Measurements from ENCODE around the gene KRT8. TPM values are rescaled to one million over a fixed set of nuclear protein-coding genes. Genes with fewer than 3 reads are reported as not detected.
A peak's percentile ranks its signal among the peaks of the same experiment; 100 is the strongest.

KRT8 gene
- polyA plus RNA-seq, 1 of the 3 experiments (the other 2 are of a cell fraction): 49.4 TPM

DNA sequence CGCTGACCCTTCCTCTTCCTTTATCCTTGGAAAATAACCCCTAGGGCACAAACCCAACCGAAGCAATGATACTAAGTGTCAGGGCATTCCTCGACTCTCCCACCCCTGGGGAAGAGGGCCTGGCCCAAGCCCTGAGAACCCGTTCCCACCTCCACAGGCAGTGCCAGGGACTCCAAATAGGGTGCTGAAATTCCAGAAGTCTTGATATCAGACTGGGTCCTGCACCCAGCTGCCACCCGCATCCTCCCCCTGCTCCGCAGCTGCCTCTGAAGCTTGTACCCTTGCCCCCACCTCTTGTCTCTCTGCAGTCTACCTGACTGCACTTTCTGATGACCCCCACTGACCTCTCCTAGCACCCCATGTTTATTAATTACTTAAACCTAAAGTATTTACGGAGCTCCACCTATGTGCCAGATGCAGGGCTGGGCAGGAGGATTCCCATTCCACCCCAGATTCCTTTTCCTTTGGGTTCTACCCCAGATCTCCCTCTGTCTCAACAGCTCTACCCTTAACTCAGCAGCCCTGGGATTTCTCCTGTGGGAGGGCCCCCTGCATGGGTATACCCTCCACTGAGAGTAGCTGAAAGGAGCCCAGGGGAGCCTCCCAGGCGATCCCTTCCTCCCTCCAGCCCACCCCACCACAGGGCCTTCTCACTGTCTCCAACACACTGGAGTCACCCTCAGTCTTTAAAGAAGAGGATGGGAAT is 40.0 kb upstream of the KRT8 start:
- Histone ChIP-seq H3K4me2 (peak overlapping the region; percentile 76), H3K27me3 (ENCODE audit: insufficient read depth) (no peaks in the 10 kb centered on the region), H3K9me2 (no peaks in the 10 kb centered on the region), H3K27ac (ENCODE audit: low read depth in 2 of 2, low read length in 1 of 2) (peak overlapping the region in 1 of 2 experiments; percentile 77; a peak in 3 of 4 replicates), H2AFZ (ENCODE audit: low read depth) (no peak overlapping the region), H3K36me3 (replicated peaks in 1 of 2; ENCODE audit: control insufficient read depth in 1 of 2, insufficient read depth in 2 of 2, low read length in 1 of 2) (no peaks in the 10 kb centered on the region), H3F3A (replicated peaks; ENCODE audit: insufficient read depth) (peaks cover 18% of the 10 kb centered on the region), H3K4me1 (ENCODE audit: control insufficient read depth in 1 of 2, insufficient read depth in 2 of 2, low read depth in 1 of 2, low read length in 1 of 2) (peaks cover 0 to 41% of the 10 kb centered on the region in 2 experiments; a peak in 2 of 4 replicates), H4K20me1 (ENCODE audit: insufficient read depth) (no peaks in the 10 kb centered on the region), H3K4me3 (ENCODE audit: low read depth in 2 of 2, low read length in 1 of 2) (no peak overlapping the region), H3K9ac (peak overlapping the region; percentile 61; the same call in 1 of the 2 replicates), H3K9me3 (no peaks in the 10 kb centered on the region), H3K79me2 (ENCODE audit: insufficient read depth) (peaks cover 37% of the 10 kb centered on the region)
- 86% methylated on average over 8 of the region's 8 CpGs for WGBS (ENCODE audit: low lambda C conversion rate)
- DNase-seq: no peak
- ChIA-PET POLR2A (interaction anchor here (0.8 kb wide), 1 partner anchor 11 kb away, joined by 3 read pairs; no protein-coding TSS in a partner anchor), CTCF (interaction anchor here (1.4 to 5.4 kb wide), 3 partner anchors 36 to 61 kb away, joined by 5 to 31 read pairs (median 7); no protein-coding TSS in a partner anchor)
- TF ChIP-seq ELF1 (IDR thresholded peaks at IDR 0.05) (no peak), FOXJ3 (CRISPR knock-in tag; IDR thresholded peaks at IDR 0.05) (no peak), SMC3 (IDR thresholded peaks at IDR 0.05; ENCODE audit: low read depth, low read length) (no peak), FOSL2 (IDR thresholded peaks at IDR 0.05; ENCODE audit: borderline replicate concordance, low read depth) (no peak), RAD21 (IDR thresholded peaks at IDR 0.05; ENCODE audit: low read length) (no peak), RXRA (IDR thresholded peaks at IDR 0.05; ENCODE audit: borderline replicate concordance, low read depth) (no peak), GABPA (IDR thresholded peaks at IDR 0.05; ENCODE audit: low read depth) (no peak), ZBTB33 (IDR thresholded peaks at IDR 0.05; ENCODE audit: borderline replicate concordance, low read depth) (no peak), RCOR1 (IDR thresholded peaks at IDR 0.05; ENCODE audit: low read length) (no peak), MXI1 (IDR thresholded peaks at IDR 0.05; ENCODE audit: low read depth, low read length) (no peak), GATA2 (CRISPR knock-in tag; IDR thresholded peaks at IDR 0.05) (no peak), POLR2AphosphoS5 (IDR thresholded peaks at IDR 0.05; ENCODE audit: low read depth, low read length) (no peak), MEF2A (IDR thresholded peaks at IDR 0.05; ENCODE audit: borderline replicate concordance, low read depth) (no peak), TAF1 (IDR thresholded peaks at IDR 0.05; ENCODE audit: borderline replicate concordance, low read depth, low read length) (no peak), NFIC (IDR thresholded peaks at IDR 0.05; ENCODE audit: borderline replicate concordance) (no peak), SIN3A (IDR thresholded peaks at IDR 0.05; ENCODE audit: borderline replicate concordance, low read depth, low read length) (no peak), RFX5 (IDR thresholded peaks at IDR 0.05; ENCODE audit: low read length) (no peak), MAX (IDR thresholded peaks at IDR 0.05; ENCODE audit: low read depth) (no peak)
- TF ChIP-seq, protein P1, sequence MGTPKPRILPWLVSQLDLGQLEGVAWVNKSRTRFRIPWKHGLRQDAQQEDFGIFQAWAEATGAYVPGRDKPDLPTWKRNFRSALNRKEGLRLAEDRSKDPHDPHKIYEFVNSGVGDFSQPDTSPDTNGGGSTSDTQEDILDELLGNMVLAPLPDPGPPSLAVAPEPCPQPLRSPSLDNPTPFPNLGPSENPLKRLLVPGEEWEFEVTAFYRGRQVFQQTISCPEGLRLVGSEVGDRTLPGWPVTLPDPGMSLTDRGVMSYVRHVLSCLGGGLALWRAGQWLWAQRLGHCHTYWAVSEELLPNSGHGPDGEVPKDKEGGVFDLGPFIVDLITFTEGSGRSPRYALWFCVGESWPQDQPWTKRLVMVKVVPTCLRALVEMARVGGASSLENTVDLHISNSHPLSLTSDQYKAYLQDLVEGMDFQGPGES (IDR thresholded peaks at IDR 0.05; ENCODE audit: low read depth, low read length): no peak

Measured in SK-N-SH (cell line).